RWPE1 (cell line): ENCODE results near the gene SUPT5H.
A peak's percentile ranks its signal among the peaks of the same experiment; 100 is the strongest.
"Not testable (repeated sequence)": the region's sequence is repeated elsewhere in the genome, so short reads cannot be mapped to it uniquely, and the experiment has no call there.

Source experiments
- CTCF ChIA-PET: fragments of 350-600 bp; sonication (Branson Sonifier 250); formaldehyde crosslinking; extraction: SDS; loops from one replicate; lab custom pipeline; 2021; lab: Yijun Ruan, JAX
- POLR2A ChIA-PET: fragments of 400-600 bp; formaldehyde crosslinking; extraction: SDS; loops from one replicate; lab custom pipeline; 2020; ENCODE audit warnings: antibody characterized with exemption; ENCODE audit not compliant: low non-redundant PET; lab: Yijun Ruan, JAX
- DNase-seq: peaks from one replicate; pipeline ENCODE4 v3.0.0; 2012; ENCODE audit warnings: low spot score
- H3K27ac ChIP-seq: fragments of 450-650 bp; 2 replicates; pipeline ENCODE4 v1.5.1; 2017
- TF ChIP-seq, protein P1 (sequence below): fragments of 450-650 bp; conservative IDR thresholded peaks from 2 replicates; pipeline ENCODE4 v1.5.1; 2017; ENCODE audit warnings: low read depth, mild to moderate bottlenecking

Gene SUPT5H

GRCh38 chr19:39449116-39449797 lies 3.9 kb downstream of the SUPT5H start:
- POLR2A ChIA-PET = interaction anchor here (1.2 kb wide), 1 partner anchor 13 kb away, joined by 5 read pairs; the partner anchor contains the start of gene RPS16
- no peak for DNase-seq
- CTCF ChIA-PET = no interaction called here
- H3K27ac ChIP-seq = peak overlapping the region; percentile 23; the same call in 1 of the 2 replicates
- TF ChIP-seq, protein P1, sequence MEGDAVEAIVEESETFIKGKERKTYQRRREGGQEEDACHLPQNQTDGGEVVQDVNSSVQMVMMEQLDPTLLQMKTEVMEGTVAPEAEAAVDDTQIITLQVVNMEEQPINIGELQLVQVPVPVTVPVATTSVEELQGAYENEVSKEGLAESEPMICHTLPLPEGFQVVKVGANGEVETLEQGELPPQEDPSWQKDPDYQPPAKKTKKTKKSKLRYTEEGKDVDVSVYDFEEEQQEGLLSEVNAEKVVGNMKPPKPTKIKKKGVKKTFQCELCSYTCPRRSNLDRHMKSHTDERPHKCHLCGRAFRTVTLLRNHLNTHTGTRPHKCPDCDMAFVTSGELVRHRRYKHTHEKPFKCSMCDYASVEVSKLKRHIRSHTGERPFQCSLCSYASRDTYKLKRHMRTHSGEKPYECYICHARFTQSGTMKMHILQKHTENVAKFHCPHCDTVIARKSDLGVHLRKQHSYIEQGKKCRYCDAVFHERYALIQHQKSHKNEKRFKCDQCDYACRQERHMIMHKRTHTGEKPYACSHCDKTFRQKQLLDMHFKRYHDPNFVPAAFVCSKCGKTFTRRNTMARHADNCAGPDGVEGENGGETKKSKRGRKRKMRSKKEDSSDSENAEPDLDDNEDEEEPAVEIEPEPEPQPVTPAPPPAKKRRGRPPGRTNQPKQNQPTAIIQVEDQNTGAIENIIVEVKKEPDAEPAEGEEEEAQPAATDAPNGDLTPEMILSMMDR = no peak

DNA sequence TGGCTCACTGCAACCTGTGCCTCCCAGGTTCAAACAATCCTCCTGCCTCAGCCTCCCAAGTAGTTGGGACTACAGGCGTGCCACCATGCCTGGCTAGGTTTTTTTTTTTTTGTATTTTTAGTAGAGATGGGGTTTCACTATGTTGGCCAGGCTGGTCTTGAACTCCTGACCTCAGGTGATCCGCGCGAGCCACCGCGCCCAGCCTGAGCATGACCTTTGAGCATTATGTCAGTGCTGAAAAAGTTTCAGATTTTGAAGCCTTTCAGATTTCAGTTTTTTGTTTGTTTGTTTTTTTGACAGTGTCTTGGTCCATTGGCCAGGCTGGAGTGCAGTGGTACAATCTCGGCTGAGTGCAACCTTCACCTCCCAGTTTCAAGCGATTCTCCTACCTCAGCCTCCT lies 5.9 kb downstream of the SUPT5H start:
- POLR2A ChIA-PET, CTCF ChIA-PET, H3K27ac ChIP-seq, DNase-seq: not testable (repeated sequence)

DNA sequence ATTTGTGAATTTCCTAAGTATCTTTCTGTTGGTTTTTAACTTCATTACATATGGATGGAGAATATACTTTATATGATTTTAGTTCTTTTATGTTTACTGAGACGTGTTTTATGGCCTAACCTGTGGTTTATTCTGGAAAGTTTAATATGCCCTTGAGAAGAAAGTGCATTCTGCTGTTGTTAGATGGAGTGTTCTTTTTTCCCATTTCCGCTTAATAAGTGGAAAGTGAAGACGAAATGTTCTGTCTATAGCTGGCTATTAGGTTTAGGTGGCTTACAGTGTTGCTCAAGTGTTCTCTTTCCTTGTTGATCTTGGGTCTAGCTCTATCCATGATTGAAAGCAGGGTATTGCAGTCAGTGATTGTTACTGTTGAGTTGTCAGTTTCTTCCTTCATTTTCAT lies 18.0 kb downstream of the SUPT5H start:
- ChIA-PET POLR2A (no interaction called here), CTCF (interaction anchor here (0.6 kb wide), 1 partner anchor 277 kb away, joined by 3 read pairs; no protein-coding TSS in a partner anchor)
- H3K27ac ChIP-seq = no peak overlapping the region
- DNase-seq = no peak
- TF ChIP-seq, protein P1 = no peak

- CTCF ChIA-PET = no interaction called here
- no peak for DNase-seq
- no peak overlapping the region for H3K27ac ChIP-seq
- TF ChIP-seq, protein P1 = no peak
- POLR2A ChIA-PET = no interaction called here
Observed at GRCh38 chr19:39465956-39466747, 20.8 kb downstream of the SUPT5H start.

DNA sequence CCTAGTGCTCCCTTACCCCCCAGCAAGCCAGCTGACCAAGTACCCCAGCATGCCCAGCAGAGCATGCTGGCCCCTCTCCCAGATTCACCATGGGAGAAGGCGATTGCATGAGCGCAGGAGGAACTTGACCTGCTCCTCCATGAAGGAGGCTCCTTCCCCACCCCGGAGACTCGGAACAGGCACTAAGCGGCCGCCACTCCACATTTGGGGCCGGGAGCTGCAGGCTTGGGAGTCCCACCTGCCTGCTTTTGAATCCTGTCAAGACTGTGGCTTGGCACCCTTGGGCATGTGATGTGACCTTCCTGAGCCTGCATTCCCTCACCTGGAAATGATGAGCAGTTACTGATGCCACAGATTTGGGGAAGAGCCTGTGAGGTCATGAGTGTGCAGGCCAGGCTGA lies 22.6 kb downstream of the SUPT5H start:
- no peak overlapping the region for H3K27ac ChIP-seq
- ChIA-PET POLR2A (no interaction called here), CTCF (interaction anchor here (1.5 kb wide), 1 partner anchor 35 kb away, joined by 10 read pairs; no protein-coding TSS in a partner anchor)
- DNase-seq = no peak
- TF ChIP-seq, protein P1 = no peak

DNA sequence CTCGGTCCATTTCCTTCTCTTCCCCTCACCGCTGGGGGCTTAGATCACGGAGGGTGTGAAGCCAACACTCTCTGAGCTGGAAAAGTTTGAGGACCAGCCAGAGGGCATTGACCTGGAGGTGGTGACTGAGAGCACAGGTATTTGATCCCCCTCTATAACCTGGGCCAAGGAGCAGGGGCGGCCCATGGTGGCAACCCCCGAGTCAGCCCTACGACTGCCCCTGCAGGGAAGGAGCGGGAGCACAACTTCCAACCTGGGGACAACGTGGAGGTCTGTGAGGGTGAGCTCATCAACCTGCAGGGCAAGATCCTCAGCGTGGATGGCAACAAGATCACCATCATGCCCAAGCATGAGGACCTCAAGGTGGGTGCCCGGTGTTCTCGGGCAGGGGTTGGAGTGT lies 23.7 kb downstream of the SUPT5H start:
- TF ChIP-seq, protein P1 = no peak
- ChIA-PET CTCF (interaction anchor here (0.5 kb wide), 1 partner anchor 1560 kb away, joined by 6 read pairs; no protein-coding TSS in a partner anchor), POLR2A (no interaction called here)
- no peak for DNase-seq
- no peak overlapping the region; the same call in 1 of the 2 replicates for H3K27ac ChIP-seq
